Measurements from ENCODE around the gene MS4A2. TPM values are rescaled to one million over a fixed set of nuclear protein-coding genes. Genes with fewer than 3 reads are reported as not detected.

MS4A2 gene
- total and polyA plus RNA-seq, 2 of the 8 experiments (the other 6 are each of a cell fraction or from before 2014, with no cell fraction given) = not detected

GRCh38 chr11:60087239-60087638 is 1.2 kb upstream of the MS4A2 start:
- TF ChIP-seq ZNF274 (IDR thresholded peaks at IDR 0.05; ENCODE audit: borderline replicate concordance, extremely low read depth, low read length) = no peak
- Histone ChIP-seq H2BK5ac (ENCODE audit: low read depth, low read length) (no peak overlapping the region), H4K20me1 (replicated peaks in 1 of 2; ENCODE audit: control insufficient read depth in 1 of 2, insufficient read depth in 2 of 2, low read length in 2 of 2) (no peaks in the 10 kb centered on the region), H3K4ac (replicated peaks; ENCODE audit: insufficient read length, low read depth, low read length) (no peak overlapping the region), H3K36me3 (ENCODE audit: control insufficient read depth in 2 of 4, insufficient read depth in 4 of 4, low read length in 3 of 4) (no peaks in the 10 kb centered on the region), H3K4me2 (ENCODE audit: insufficient read depth in 1 of 2, low read depth in 2 of 2, low read length in 2 of 2) (no peak overlapping the region), H3K56ac (replicated peaks; ENCODE audit: insufficient read length, low read depth, low read length) (no peak overlapping the region), H3K27ac (ENCODE audit: low read depth, low read length) (no peak overlapping the region), H3K4me3 (ENCODE audit: extremely low read depth in 1 of 4, insufficient read depth in 2 of 4, low read depth in 3 of 4, low read length in 4 of 4) (no peak overlapping the region), H3K23ac (ENCODE audit: insufficient read length) (no peak overlapping the region), H4K5ac (ENCODE audit: insufficient read length, low read depth, low read length) (no peak overlapping the region), H3K18ac (ENCODE audit: extremely low read depth, low read length) (no peak overlapping the region), H4K91ac (replicated peaks; ENCODE audit: insufficient read length, low read length) (no peak overlapping the region), H3K79me1 (ENCODE audit: low read depth, low read length) (no peaks in the 10 kb centered on the region), H4K8ac (ENCODE audit: extremely low read depth, insufficient read depth, low read length) (no peak overlapping the region), H3K4me1 (replicated peaks in 1 of 4; ENCODE audit: control insufficient read depth in 3 of 4, insufficient read depth in 4 of 4, low read length in 3 of 4) (no peaks in the 10 kb centered on the region), H3K9me3 (ENCODE audit: insufficient read depth in 2 of 2, low read depth in 1 of 2, low read length in 1 of 2) (no peaks in the 10 kb centered on the region), H3K79me2 (ENCODE audit: control insufficient read depth in 1 of 2, insufficient read depth in 2 of 2, low read length in 2 of 2) (no peaks in the 10 kb centered on the region), H2BK120ac (replicated peaks; ENCODE audit: low read depth, low read length) (no peak overlapping the region), H3K14ac (ENCODE audit: insufficient read length) (no peak overlapping the region), H2AFZ (ENCODE audit: low read length) (no peak overlapping the region), H2AK5ac (ENCODE audit: low read depth, low read length) (no peak overlapping the region), H2BK20ac (ENCODE audit: low read length) (no peak overlapping the region), H2BK15ac (ENCODE audit: low read length) (no peak overlapping the region), H3K9ac (replicated peaks in 1 of 4; ENCODE audit: extremely low read depth in 1 of 4, low read depth in 3 of 4, low read length in 3 of 4) (no peak overlapping the region), H3K27me3 (replicated peaks in 1 of 4; ENCODE audit: control insufficient read depth in 3 of 4, extremely low read depth in 1 of 4, insufficient read depth in 3 of 4, low read length in 3 of 4) (no peaks in the 10 kb centered on the region), H3K23me2 (ENCODE audit: low read depth, low read length) (no peaks in the 10 kb centered on the region), H2BK12ac (ENCODE audit: low read depth, low read length) (no peak overlapping the region)
- FAIRE-seq = no peak
- ChIA-PET CTCF (ENCODE audit: partially characterized antibody) (no interaction called here), POLR2A (ENCODE audit: partially characterized antibody) (no interaction called here)
- DNase-seq (ENCODE audit: low read depth in 1 of 2, low spot score in 2 of 2) = no peak
- 92% methylated on average over 1 of the region's 1 CpG; no CpG with 5 or more reads in 1 of the 2 experiments for WGBS, 2 experiments (ENCODE audit: extremely low coverage in 1 of 2, insufficient coverage in 1 of 2, insufficient read length in 1 of 2, insufficient replicate concordance in 2 of 2, low coverage in 1 of 2, low lambda C conversion rate in 2 of 2, missing lambda C conversion rate in 1 of 2)

Data from H1 (cell line).